ENCODE results near the gene NDFIP2. TPM values are rescaled to one million over a fixed set of nuclear protein-coding genes. Genes with fewer than 3 reads are reported as not detected.

NDFIP2 gene
- total RNA-seq, 4 donors from 2014 or later: 17.1 to 27.9 (median 20.6) TPM

DNA sequence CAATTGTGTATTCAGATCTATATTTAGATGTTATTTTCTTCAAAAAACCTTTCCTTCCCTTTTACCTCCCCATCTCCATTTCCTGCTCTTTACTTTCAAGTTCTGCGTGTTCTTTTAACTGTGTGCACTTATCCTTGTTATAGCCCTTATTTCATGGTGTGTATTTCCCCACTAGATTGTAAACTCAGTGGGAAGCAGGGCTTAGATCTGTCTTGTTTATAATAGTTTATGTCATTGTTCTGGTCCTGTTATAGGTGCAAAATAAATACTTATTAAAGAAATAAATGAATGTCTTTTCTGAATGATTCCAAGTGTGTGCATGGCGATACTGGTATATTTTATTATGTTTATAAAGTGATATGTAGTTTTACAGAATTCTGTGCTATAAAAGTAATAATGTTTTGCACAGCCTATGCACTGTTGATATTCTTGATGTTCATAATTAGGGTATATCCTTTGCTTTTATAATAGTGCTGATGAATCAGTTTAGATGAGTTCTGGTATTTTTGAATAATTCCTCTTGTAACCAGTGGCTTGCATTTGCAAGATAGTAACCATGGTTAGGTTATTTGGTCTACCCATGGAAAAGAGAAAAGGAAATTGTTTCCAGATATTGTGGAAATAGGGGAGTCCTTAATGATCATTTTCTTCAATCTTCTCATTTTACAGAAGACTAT lies 12.1 kb downstream of the NDFIP2 start:
- TF ChIP-seq, protein P1, sequence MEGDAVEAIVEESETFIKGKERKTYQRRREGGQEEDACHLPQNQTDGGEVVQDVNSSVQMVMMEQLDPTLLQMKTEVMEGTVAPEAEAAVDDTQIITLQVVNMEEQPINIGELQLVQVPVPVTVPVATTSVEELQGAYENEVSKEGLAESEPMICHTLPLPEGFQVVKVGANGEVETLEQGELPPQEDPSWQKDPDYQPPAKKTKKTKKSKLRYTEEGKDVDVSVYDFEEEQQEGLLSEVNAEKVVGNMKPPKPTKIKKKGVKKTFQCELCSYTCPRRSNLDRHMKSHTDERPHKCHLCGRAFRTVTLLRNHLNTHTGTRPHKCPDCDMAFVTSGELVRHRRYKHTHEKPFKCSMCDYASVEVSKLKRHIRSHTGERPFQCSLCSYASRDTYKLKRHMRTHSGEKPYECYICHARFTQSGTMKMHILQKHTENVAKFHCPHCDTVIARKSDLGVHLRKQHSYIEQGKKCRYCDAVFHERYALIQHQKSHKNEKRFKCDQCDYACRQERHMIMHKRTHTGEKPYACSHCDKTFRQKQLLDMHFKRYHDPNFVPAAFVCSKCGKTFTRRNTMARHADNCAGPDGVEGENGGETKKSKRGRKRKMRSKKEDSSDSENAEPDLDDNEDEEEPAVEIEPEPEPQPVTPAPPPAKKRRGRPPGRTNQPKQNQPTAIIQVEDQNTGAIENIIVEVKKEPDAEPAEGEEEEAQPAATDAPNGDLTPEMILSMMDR (IDR thresholded peaks at IDR 0.05; ENCODE audit: low read depth): no peak

DNA sequence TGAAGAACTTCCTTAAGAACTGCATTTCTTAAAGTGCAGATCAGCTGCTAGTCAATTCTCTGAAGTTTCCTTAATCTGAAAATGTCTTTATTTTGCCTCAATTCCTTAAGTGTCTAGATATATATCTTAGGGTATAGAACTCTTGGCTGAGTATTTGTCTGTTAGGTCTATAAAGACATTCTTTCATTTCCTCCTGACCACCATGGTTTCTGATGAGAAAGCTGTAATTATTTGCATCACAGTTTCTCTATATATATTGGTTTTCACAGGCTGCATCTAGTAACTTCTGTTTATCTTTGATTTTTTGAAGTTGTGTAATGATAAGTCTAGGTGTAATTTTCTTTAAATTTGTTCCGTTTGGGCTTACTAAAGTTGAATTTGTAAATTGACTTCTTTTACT lies 15.2 kb downstream of the NDFIP2 start:
- TF ChIP-seq, protein P1 (IDR thresholded peaks at IDR 0.05; ENCODE audit: low read depth): no peak

DNA sequence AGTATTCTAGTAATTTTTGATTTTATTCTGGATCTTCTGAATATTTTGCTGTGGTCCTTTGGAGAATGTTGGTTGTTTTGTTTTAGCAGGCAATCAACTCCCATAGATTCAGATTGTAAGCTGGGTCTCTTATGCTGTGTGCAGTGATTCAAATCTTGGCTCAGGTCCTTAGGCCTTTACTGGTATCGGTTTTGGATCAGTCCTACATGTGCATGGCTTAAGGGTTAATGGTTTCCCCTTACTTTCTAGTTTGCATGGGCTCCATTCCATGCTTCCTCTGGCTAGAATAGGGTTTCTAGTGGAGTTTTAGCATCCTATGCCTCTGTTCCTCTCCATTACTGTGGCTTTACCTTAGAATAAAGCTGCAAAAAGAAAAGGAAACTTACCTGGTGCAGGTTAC lies 16.1 kb downstream of the NDFIP2 start:
- TF ChIP-seq, protein P1 (IDR thresholded peaks at IDR 0.05; ENCODE audit: low read depth): no peak

DNA sequence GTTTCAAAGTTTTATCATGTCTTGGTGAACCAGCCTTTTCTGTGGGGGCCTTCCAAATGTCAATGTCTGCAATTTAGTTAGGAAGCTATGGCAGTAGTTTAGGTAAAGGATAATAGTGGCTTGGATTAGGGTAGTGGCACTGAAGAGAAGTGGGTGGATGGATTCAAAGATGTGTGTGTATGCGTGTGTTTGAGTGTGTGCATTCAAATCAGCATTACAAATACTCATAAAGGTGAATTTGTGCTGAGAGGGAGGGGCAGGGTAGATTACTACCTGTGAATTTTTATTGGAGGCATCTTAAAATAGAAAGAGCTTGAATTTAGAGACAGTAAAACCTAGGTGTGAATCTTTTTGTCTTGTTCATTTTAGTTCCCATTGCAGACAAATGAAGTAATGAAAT lies 16.9 kb downstream of the NDFIP2 start:
- TF ChIP-seq, protein P1 (IDR thresholded peaks at IDR 0.05; ENCODE audit: low read depth): no peak

DNA sequence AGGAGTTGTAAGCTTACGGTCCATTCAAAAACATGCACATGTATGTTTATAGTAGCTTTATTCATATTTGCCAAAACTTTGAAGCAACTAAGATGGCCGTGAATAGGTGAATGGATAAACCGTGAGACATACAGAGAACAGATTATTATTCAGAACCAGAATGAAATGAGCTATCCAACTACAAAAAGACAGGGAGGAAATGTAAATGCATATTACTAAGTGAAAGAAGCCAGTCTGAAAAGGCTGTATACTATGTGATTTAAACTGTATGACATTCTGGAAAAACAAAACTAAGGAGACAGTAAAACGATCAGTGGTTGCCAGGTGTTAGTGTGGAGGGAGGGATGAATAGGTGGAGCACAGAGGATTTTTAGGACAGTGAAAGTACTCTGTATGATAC lies 19.9 kb downstream of the NDFIP2 start:
- TF ChIP-seq, protein P1 (IDR thresholded peaks at IDR 0.05; ENCODE audit: low read depth): no peak

DNA sequence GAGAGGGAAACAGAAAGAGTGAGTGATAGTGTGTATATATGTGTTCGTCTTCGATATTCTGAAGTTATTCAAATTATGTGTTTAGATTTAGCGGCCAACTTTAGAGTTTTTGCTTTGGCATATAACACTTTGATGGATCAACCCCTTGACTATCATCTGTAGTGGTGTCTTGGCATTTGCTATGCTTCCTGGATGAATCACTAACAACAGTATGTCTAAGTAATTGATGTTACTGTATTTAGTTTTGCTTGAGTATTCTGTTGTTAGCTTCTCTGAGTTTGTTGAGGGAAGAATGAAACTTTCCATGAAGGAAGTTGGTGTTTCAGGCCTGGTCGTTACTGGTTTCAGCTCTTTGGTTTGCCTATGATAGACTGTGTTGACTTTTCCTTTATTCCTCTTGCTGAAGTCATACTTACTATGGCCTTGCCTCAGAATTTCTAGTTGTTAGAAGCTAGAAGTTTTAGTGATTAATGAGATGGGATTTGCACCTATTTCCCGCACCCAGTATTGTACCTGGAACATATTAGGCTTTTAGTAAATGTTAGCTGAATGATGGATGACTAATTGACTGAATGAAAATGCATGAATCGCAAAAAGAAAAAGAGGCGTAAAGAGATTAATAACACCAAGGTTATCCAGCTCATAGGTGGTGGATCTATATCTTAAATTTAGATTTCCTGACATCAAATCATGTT lies 20.7 kb downstream of the NDFIP2 start:
- TF ChIP-seq, protein P1 (IDR thresholded peaks at IDR 0.05; ENCODE audit: low read depth): no peak

DNA sequence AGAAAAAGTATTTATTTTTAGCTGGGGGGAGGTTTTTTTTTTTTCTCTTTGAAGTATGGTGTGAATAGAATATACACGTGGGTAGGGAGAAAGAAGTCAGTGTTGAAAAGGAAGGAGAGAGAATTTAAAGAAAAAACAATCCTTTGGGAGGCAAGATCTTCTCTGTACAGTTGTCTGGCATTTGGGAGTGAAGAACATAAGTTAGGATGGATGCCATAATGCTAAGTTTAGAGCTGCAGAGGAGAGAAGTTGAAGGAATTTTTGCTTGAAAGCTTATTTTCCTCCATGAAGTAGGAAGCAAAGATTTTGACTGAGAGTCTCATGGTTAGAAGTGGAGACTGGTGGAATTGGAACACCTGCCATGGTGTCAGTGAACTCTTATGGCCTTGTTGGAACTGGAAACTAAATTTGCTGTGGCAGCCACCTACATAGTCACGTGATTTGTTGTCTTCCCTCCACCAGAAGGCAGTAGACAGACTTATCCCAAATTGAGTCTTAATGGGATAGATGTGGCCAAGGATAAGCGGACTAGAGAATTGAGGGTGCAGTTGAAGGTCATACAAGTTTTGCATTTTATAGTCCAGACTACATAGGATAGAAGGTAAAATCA lies 22.0 kb downstream of the NDFIP2 start:
- TF ChIP-seq, protein P1 (IDR thresholded peaks at IDR 0.05; ENCODE audit: low read depth): no peak
